GM18502 (cell line): ENCODE data around the gene PIP5K1B.

Source experiments
- ATAC-seq: cut with Tn5 transposase; IDR thresholded peaks from one replicate; pipeline ENCODE4 v1.9.1; 2021; ENCODE audit warnings: mild to moderate bottlenecking; ENCODE audit not compliant: unreplicated experiment, poor library complexity

The PIP5K1B gene

DNA sequence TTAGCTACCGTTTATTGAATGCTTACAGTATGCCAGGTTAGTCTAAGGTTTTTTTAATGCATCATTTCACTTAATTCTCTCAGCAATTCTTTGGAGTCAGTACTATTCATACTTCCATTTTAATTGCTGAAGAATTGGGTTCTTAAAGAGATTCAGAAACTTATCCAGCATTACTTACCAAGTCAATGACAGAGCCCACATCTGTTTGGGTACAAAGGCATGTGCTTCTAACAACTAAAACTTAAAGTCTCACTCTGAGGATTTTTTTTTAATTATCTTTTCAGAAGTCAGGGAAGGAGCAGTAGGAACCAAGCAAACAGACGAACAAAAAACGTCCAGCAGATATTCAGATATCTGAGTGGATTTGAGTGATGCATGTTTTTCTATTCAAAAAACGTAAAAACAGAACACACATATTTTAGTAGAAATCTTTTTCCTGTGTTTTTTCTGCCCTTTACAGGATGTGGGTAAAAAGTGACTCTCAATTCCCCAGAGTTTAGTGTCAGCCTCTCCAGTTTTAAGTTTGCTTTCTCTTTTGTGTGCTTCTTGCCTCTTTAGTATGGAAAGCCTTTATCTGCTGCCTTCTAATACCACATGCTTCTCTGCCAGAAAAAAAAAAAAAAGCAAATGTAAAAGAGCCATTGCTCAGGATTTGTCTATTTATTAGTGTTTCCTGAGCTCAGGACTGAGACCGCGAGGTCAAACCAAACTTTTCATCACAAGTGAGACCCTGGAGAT lies 190.9 kb downstream of the PIP5K1B start:
- peak; percentile 91 for ATAC-seq

DNA sequence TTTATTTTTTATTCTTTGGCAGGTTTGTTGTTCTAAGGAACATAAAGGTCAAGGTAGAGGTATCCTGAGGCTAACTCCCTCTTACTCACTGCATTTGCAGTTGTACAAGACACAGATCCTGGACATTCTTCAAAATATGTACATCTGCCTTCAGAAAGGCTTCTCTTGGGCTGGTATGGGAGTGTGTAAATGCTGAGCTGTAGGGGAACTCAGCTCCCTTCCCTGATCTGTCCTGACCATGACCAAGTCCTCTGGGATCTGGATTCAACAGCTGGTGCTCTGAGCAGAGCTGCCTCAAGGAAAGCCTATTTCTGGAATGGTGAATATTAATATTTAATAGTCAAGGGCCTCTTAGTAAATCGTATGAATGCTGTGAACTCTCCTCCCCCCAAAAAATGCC lies 191.4 kb downstream of the PIP5K1B start:
- no peak for ATAC-seq

DNA sequence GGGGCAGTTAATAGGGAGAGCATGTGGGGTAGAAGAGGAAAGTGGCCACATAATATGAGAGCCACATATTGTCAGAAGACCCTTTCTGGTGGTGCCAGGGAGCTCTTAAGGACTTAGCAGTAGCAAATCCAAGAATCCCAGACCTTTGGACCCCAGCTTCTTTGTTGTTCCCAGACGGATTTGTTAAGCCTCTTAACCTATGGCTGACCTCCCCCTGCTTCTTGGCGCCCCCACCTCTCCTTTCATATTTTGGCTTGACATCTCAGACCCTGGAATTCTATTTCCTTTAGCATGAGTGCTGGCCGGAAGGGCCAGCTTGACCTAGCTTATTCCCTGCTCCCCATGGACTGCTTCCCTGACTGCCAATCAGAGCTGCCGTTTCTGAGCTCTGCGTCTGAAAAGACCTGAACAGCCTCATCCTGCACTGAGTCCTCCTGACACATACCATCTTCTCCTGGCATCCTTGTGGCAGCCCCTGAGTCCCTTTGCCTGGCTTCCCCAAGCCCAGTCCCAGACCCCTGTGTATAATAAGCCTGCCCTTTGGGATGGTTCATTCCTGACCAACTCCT lies 192.6 kb downstream of the PIP5K1B start:
- no peak for ATAC-seq

DNA sequence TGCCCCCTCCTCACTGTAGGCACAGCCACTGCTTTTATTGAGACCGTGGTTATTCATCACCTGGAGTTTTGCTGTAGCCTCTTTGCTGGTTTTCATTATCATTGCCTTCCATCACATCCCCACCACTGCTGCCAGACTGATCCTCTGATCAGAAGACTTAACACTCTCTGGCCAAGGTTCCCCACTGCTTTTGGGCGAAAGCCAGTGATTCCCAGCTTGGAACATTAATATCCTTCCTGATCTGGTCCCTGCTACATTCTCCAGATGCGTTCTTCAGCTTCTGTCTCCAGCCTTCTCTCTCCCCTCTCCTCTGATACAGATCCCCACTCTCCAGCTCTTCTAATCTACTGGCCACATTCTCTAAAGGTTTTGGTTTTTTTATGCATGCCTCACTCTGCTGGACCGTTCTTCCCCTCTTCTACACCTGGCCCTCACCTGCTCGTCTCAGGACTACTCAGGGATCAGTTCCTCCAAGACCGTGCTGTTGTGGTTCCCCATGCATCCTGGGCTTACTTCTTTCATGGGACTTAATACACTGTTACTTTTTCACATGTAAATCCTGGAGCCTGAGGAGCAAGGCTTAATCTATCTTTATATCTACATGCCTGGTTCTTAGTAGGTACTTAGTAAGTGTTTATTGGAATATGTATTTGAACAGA lies 193.9 kb downstream of the PIP5K1B start:
- no peak for ATAC-seq

DNA sequence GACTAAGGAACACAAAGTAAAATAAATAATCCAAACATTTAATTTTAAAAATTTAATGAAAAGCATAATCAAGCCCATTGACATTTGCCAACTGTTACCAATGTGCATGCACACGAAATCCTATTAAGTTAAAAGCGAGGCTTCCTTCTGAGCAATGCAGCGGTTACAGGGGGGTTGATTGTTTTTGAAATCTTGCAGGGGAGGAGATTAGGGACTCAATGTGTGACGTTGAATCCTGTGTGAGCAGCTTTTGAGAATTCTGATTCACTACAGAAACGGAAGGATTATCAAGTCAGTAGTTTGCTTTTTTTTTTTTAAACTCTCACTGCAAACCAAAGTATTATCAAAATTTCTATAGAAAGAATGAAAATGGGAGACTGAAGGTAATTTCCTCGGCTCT lies 199.4 kb downstream of the PIP5K1B start:
- ATAC-seq = no peak

DNA sequence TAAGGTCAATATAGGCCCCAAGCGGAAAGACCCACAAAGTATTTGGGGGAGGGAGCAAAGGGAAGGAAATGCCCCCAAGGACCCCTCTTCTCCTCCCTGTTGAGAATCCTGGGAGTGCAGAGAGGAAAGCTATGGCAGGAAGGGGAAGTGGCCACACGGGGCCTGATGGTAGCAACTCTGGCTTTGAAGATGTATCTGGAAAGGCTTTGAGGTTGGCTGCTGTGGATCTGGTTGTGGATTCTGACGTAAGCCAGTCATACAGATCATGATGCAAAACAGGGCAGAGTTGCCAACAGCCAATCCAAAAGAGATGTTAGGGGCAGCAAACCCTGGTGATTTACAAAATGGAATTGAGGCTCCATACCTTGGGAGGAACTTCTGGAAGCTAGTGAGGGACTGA lies 200.1 kb downstream of the PIP5K1B start:
- ATAC-seq = no peak

DNA sequence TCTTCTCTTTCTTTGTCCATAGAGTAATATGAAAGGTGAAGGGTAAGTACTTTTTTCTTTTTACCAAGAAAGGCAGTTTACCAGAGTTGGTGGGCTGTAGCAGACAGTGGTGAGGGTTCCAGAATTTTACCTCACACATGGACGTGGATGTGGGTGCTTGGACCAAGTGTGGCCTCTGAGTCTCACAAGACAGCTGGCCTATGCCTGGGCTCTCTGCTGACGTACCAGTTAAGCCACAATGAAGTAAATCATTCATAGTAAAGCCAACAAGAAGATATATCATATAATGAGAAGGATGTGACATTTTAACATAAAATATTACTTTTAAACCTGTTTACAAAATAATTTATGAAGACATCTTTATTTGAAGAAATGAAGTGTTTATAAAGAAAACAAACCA lies 202.9 kb downstream of the PIP5K1B start:
- ATAC-seq = no peak

DNA sequence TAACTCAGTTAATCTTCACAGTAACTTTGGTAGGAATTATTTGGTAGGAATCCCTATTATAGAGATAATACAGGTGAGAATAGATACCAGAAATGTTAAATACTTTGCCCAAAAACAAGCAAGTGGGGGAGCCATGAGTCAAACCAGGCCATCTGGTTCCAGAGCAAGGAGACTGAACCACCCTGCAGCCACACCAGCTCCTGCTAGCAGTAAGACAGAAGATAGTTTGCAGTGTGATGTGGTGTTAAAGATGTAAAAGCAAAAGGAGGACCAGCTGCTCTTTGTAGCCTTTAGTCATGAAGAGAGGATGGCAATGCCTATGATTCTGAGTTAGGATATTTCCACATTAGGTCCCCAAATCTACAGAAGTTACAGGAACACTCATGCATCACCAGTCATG lies 207.5 kb downstream of the PIP5K1B start:
- ATAC-seq = no peak

DNA sequence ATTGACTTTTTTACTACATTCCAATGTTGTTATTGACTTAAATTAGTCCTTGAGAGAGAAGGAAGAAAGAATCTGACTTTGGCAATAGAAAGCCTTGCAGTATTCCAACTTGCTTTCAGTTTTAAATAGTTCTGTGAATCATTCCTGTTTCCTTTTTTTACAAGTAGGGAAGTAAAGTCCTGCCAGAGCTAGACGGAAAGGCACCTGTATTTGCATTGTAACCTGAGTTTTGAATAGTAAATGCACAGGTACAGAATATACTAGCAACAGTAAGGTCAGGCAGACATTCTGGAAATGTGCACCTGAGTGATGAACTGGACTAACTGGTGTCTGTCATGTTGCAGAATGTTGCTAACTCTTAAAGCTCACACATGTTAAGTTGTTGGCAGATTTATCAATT lies 208.0 kb downstream of the PIP5K1B start:
- no peak for ATAC-seq

DNA sequence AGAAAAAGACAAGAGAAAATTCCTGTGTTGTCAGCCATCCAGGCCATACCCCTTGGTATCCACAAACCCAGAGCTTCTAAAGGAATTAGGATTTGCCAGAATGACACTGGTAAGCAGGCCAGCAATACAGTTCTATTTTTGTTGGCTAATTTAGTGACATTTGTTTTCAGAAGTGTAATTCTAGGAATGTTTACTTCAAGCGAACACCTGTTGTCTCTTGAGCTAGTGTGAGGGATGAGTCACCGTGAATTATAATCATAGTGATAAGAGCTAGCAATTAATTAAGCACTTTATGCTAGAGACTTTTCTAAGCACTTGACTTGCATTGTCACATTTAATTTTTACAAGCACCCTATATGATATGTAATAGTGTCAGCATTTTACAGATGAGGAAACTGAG lies 209.7 kb downstream of the PIP5K1B start:
- ATAC-seq = no peak

DNA sequence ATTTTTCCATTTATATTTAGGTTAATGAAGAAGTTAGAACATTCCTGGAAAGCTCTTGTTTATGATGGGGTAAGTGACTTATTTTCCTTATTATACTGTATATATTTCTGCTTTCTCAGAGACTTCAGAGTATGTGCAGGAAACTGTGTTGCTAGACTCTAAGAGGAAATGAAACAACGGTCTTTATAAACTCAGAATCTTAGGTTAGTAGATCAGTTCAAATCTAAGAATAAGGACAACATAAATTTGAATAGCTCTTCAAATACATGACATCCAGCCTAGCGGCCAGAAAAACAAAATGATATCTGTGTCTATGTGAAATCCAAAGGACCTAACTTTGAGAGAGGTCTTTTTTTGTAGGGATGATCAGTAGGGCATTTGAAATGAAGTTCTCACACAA lies 214.6 kb downstream of the PIP5K1B start:
- ATAC-seq = peak; percentile 48

DNA sequence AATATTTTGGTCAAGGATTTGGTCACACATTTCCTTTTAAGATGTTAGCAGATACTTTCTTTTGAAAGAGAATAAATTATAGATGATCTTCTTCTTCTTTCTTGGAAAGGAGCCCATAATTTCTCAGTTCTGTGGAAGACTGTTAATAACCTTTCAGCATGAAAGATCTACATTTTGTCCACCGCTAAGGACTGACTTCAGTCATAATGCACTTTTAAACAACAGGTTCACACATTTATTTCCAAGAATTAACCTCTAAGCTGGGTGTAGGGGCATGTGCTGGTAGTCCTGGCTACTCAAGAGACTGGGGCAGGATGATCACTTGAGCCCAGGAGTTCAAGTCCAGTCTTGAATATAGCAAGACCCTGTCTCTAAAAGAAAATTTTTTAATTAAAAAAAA lies 215.9 kb downstream of the PIP5K1B start:
- no peak for ATAC-seq

DNA sequence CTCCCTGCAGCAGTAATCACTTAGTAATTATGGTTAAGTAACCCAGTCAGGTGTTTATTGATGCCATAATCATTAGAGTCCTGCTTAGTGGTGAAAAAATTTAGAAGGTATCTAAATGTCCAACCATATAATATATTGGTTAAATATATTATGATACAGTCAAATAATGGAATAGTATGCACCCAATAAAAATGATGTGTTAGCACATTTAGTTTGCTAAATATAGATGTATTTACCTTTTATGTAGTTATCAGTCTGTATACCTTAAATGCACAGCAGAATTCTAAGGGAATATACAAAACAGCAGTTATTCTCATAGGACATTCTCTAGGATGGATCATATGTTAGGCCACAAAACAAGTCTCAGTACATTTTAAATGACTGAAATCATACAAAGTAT lies 218.4 kb downstream of the PIP5K1B start:
- ATAC-seq = no peak

DNA sequence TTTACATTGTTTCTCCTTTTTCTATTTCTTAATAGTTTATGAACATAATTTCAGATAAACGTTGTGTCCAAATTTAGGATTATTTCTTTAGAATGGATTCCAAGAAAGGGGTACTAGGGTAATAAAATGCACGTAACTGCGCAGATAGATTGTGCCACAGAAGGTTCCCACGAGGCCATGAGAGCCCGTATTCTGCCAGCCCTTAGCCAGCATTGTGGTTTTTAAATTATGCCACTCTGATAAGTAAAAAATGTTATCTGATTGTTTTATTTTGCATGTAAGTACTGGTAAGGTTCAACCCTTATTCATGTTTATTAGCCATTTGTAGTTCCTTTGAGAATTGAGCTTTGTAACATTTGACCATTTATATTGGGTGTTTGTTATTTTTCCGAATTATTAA lies 220.1 kb downstream of the PIP5K1B start:
- ATAC-seq = no peak

DNA sequence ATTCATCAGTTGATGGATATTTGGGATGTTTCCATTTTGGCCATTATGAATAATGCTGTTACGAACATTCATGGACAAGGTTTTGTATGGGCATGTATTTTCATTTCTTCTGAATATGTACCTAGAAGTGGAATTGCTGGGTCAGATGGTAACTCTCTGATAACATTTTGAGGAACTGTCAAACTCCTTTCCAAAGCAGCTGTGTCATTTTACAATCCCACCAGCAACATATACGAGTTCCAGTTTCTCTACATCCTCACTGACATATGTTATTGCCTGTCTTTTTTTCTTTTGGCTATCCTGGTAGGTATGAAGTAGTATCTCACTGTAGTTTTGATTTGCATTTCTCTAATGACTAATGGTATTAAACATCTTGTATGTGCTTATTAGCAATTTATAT lies 222.1 kb downstream of the PIP5K1B start:
- ATAC-seq = no peak

DNA sequence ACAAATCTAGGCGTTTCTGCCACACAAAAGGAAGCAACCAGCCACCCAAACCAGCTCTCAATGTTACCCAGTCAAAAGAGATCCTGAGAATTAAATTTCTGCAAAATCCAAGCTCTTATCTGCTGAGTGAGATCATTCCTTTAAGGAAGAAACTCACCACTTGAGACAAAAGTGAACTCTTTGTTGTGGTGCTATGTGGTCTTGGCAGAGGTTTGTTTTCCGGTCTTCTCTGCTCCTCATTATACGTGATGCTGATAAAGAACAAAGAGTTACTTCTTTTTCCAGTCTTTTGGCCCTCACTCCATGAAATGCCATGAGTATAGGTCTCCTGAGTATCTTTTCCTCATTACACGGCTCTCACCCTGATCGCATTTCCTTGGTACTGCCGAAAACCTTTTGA lies 226.8 kb downstream of the PIP5K1B start:
- ATAC-seq = no peak

DNA sequence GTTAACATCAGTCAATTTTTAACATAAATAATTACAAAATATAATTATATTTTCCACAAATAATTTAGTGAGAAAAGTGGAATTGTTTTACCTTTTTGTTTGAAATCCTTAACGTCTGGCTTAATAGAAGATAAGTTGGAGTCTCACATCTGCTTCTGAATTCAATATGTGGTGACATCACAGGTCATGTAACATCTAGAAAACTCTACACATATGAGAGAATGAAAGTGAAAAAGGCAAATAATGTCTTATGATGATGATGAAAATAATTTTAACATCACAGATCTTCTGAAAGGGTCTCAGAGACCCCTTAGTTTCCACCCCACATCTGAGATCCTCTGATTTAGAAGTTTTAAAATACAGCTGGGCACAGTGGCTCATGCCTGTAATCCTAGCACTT lies 227.4 kb downstream of the PIP5K1B start:
- no peak for ATAC-seq

DNA sequence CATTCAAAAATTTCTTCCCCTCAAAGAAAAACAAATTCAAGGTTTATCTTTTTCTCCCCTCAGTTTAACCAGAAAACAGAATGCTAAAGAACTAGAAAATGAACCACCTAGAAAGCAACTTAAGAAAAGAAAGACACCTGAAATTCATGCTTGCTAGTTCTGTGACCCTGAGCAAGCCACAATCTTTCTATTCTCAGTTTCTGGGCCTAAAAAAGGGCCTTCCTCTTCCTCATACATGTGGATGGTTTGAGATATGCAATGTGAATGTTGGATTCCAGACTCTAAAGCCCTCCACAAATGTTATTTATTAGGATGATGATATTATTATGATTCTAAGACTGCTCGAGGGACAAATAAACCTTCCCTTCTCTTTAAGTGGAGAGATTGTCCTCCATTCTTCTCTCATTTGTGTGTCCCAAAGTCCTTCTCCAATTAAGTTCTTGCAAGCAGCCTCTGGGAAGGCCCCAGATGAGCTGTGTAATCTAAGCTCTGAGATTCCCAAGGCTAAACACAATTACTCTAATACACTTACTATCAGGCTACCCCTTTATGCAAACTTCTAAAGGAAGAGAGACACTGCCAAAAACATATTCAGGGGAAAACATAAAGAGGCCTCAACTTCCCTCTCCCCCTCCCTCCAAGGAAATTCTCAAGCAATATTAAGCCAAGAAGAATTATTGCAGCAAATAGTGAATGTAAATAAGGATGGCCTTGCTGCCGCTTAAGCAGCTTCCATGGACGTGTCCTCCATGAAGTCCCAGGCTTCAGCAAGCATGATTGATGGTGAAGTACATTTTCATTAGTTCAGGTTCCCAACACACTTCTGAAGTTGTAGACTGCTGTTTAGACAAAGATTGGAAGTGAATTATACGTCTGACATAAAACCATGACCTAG lies 228.6 kb downstream of the PIP5K1B start:
- peak; percentile 98 for ATAC-seq

DNA sequence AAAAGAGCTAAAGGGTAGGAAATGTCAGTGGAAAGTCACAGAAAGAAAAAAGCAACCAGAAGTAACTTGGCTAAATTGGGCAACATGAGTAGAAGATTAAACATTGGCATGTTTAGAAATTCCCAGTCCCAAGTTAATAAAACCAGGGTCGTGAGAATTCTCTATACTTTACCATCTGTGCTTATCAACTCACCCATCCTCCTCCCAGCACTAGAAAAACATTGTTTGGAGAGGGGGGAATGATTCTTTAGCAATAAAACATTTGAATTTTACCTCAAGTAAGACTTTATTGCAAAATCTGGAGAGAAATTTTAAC lies 229.2 kb downstream of the PIP5K1B start:
- ATAC-seq = no peak

DNA sequence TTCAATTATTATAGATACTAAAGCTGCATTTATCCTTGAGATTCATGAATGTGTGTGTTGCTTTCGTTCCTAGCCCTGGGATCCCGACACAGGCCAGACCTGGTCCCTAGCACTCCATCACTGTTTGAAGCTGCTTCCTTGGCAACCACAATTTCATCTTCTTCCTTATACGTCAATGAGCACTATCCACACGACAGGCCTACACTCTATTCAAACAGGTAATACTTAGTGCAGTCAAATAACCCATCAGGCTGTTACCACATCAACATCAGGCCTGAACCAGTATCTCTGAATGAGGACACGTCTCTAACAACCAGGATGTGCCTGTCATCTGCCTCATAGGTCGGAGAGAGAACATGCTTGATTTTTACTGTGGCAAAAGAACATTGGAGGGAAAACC lies 235.5 kb downstream of the PIP5K1B start:
- ATAC-seq = no peak
